H4 (cell line): ENCODE data around the gene RNF220. TPM values are rescaled to one million over a fixed set of nuclear protein-coding genes. Genes with fewer than 3 reads are reported as not detected.

ENCODE experiments used
- DNase-seq: peaks from one replicate; pipeline ENCODE4 v3.0.0-alpha.2; 2015; ENCODE audit warnings: low spot score
- total RNA-seq: library from RNA; depleted of rRNA; stranded (reverse); fragments of >200 nt; shearing (Covaris generic); gene quantifications from 2 replicates; pipeline ENCODE4 v1.2.3, GENCODE V29; 2014

The RNF220 gene
- total RNA-seq, 1 experiment from 2014 or later = 65.1 TPM

DNA sequence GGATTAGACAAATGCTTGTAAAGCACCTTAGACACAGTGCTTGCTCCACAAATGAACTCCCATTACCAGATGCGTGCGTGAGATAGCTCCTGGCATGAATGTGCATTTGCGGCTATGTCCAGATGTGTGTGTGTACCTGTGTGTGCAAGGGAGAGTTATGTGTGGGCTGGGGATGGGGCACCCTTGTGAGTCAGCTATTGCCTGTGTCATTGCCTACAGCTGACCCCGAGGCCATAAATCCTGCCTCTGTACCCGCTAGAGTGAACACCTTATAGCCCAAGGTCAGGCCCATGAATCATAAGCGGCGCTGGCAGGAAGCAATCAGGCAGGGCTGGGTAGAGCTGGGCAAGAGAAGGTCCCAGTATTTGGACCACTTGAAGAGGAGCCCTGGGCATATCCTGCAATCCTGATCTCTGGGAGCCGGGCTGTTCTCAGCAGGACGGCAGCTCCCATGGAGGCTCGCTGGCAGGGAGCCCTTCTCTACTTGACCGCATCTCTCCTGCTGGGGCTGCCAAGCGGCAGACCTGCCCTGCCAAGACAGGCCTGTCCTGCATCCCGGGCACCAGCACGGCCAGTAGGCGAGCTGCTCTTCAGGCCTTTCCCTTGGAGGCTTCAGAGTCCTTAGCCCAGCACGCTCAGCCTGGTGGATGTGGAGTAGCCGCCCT lies 182.9 kb downstream of the RNF220 start:
- no peak for DNase-seq

- no peak for DNase-seq
These were observed 183.6 kb downstream of the RNF220 start for GRCh38 chr1:44588551-44589210.

- no peak for DNase-seq
These were observed 185.4 kb downstream of the RNF220 start for GRCh38 chr1:44590475-44590874.

DNA sequence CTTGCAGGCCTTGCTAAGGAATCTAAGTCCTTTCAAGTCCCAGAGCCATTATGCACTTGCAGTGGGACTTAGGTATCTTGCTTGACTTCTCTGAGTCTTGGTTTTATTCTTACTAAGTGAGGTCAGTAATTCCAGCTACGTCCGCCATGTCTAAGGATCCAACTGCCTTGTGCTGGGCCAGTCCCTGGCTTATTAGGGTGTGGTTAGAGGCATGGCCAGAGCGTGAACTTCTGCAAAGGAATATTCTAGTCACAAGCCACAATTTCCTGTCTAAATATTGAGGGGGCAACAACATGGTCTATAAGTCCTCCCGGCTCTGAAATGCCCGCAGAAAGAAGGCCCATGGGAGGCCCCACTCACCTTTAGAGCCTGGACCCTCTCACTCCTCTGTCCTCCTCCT lies 186.3 kb downstream of the RNF220 start:
- DNase-seq = no peak

GRCh38 chr1:44592208-44593145 lies 187.4 kb downstream of the RNF220 start:
- no peak for DNase-seq

DNA sequence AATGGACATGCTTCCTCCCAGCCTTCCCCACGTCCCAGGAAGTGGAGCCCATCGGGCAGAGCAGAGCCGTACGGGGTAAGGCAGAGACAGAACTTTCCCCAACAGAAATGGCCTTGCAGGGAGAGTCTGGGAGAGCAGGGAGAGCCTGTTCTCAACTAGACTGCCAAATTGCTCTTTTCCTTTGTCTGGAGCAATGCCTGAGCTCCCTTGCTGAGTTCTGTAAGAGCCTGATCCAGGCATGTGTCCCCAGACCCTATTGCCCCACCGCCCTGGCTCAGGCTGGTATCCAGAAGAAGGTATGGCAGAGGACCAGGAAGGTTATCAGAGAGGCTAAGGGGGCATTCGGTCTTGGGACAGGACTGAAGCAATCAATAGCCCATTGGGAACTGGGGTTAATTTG lies 189.3 kb downstream of the RNF220 start:
- no peak for DNase-seq

GRCh38 chr1:44594871-44595735 lies 190.0 kb downstream of the RNF220 start:
- peak; percentile 60 for DNase-seq

DNA sequence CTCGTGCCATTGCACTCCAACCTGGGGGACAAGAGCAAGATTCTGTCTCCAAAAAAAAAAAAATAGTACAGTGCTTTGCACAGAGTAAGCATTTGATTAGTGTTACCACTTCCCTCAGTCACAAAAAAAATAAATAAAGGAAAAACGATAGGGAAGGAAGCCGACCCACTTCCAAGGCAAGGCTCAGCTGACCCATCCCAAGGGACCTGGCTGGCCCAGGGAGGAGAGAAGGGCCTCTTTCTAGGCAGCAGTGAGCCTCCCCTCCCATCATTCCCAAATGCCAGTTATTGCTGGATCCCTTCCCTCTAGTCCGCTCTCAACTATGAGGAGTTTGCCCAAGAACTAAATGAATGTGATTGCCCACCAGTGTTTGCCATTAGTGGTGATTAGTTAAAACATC lies 191.5 kb downstream of the RNF220 start:
- DNase-seq = no peak

- no peak for DNase-seq
These were observed 193.1 kb downstream of the RNF220 start for GRCh38 chr1:44598167-44598566.

GRCh38 chr1:44602634-44603628 lies 197.9 kb downstream of the RNF220 start:
- no peak for DNase-seq

DNA sequence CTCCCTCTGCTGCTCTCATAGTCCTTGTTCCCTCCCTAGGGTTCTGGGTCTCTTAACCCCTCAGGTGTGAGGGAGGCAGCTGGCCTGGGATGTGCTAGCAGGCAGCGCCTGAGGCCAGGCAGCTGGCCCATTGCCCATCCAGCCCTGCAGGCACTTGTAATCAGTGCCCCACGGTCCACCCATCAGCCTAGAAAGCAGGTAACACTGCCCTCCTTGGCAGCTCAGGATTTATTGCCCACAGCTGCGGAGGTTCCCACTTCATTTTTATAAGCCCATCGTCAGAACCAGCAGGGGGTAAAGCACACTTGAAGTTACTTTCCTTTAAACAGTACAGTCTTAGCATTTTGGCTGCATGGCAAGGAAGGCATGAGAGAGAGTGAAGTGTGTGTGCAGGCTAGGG lies 198.7 kb downstream of the RNF220 start:
- no peak for DNase-seq

DNA sequence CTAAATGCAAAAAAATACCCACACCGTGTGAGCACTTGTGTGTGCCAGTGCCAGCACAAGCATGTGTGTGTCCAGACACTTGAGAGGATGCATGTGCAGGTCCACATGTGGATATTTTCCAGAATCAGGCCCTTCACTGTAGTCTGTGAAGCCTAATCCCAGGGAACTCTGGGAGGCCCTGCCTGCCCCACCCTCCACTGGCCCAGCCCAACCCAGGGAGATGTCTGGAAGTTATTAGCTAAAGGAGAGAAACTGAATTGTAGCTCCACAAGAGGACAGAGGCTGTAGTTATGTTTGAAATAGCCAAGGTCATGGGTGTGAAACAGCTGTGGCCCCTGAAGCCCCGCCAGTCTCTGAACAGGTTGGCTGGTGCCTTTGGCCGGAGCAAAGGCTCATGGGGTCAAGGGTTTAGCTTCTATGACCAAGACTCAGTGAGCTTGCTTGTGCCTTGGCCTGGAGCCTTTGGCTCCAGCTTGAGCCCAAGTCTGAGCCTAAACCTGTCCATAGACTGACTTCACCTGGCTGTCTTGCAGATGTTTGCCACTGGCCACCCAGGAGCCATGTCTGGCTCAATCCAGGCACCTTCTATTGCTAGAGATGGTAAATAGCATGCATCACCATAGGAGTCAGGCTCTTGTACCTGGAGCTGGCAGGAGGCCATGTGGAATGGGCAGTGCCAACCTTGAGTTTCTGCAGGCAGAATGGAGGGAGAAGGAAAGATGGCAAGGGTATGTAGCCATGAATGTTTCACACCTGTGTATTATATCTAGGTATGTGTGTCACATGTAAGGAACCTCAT lies 199.3 kb downstream of the RNF220 start:
- no peak for DNase-seq

- DNase-seq = no peak
These were observed 201.0 kb downstream of the RNF220 start for GRCh38 chr1:44605914-44606615.

DNA sequence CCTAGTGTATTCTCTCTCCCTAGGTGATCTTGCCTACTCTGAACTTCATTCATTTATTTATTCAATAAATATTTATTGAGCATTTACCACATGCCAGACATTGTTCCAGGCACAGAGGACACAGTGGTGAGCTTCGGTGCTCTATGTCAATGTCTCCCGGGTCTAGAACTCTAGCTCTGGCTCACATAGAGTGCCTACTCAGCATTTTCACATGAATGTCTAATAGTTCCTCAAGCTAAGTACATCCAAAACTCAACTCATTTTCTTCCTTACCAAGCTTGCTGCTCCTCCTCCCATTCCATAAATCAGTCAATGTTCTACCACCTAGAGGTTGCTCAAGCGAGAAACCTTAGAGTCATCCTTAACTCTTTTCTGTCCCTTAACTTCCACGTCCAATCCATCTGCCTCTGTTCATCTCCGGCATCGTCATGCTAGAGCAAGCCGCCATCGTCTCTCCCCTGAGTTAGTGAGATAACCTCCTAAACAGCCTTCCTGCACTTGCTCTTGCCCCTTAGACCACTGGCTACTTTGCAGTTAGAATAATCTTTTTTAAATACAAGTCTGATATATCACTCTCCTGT lies 201.7 kb downstream of the RNF220 start:
- DNase-seq = no peak

- no peak for DNase-seq
These were observed 203.1 kb downstream of the RNF220 start for GRCh38 chr1:44608141-44608540.

GRCh38 chr1:44609412-44609767 lies 204.3 kb downstream of the RNF220 start:
- no peak for DNase-seq

GRCh38 chr1:44609768-44610526 lies 204.9 kb downstream of the RNF220 start:
- no peak for DNase-seq
